HEK293 (cell line): Measurements from ENCODE around the gene CLEC4A.
"Not testable (repeated sequence)": the region's sequence is repeated elsewhere in the genome, so short reads cannot be mapped to it uniquely, and the experiment has no call there.

Experiments used
- CTCF ChIA-PET: fragments of 350-600 bp; formaldehyde crosslinking; extraction: SDS; loops from one replicate; lab custom pipeline; 2021; ENCODE audit warnings: antibody characterized with exemption; lab: Yijun Ruan, JAX
- POLR2A ChIA-PET: fragments of 300-600 bp; formaldehyde crosslinking; extraction: SDS; loops from one replicate; lab custom pipeline; 2020; ENCODE audit warnings: antibody characterized with exemption, inconsistent platforms; lab: Yijun Ruan, JAX
- H3K27ac ChIP-seq: fragments of 200-500 bp; sonication (Bioruptor generic); 2 replicates; pipeline ENCODE4 v1.5.1; 2014; ENCODE audit warnings: low read depth, low read length, control low read depth, inconsistent platforms; ENCODE audit errors: extremely low read depth
- H3K36me3 ChIP-seq, 2 experiments: fragments of 200-500 bp in 1 of 2; sonication (Bioruptor generic) in 1 of 2; 1 replicate in 1 of 2; 2 replicates in 1 of 2; pipeline ENCODE4 v1.5.1; 2014 to 2017; ENCODE audit warnings: inconsistent platforms in 2 of 2, low read length in 2 of 2; ENCODE audit not compliant: control insufficient read depth in 2 of 2, insufficient read depth in 1 of 2
- H3K4me1 ChIP-seq: fragments of 200-500 bp; sonication (Bioruptor generic); 2 replicates; pipeline ENCODE4 v1.5.1; 2014; ENCODE audit warnings: mild to moderate bottlenecking, low read length, inconsistent platforms; ENCODE audit not compliant: control insufficient read depth, insufficient read depth
- H3K4me3 ChIP-seq: 2 replicates; pipeline ENCODE4 v1.5.1; 2011; ENCODE audit warnings: low read depth, mild to moderate bottlenecking, control low read depth, low read length, moderate library complexity
- H3K9me3 ChIP-seq: fragments of 200-500 bp; sonication (Bioruptor generic); 2 replicates; pipeline ENCODE4 v1.5.1; 2014; ENCODE audit warnings: low read depth, low read length, inconsistent platforms; ENCODE audit not compliant: control insufficient read depth, insufficient read depth
- TF ChIP-seq, protein P1 (sequence below): fragments of 450-650 bp; formaldehyde crosslinking; IDR thresholded peaks from 2 replicates; pipeline ENCODE4 v1.5.1; 2016; ENCODE audit warnings: missing biosample characterization, missing genetic modification characterization

CLEC4A gene

GRCh38 chr12:8183346-8183745, 59.9 kb downstream of the CLEC4A start:
- H3K4me3 ChIP-seq, POLR2A ChIA-PET, H3K9me3 ChIP-seq, H3K4me1 ChIP-seq, H3K36me3 ChIP-seq, CTCF ChIA-PET, H3K27ac ChIP-seq: not testable (repeated sequence)

DNA sequence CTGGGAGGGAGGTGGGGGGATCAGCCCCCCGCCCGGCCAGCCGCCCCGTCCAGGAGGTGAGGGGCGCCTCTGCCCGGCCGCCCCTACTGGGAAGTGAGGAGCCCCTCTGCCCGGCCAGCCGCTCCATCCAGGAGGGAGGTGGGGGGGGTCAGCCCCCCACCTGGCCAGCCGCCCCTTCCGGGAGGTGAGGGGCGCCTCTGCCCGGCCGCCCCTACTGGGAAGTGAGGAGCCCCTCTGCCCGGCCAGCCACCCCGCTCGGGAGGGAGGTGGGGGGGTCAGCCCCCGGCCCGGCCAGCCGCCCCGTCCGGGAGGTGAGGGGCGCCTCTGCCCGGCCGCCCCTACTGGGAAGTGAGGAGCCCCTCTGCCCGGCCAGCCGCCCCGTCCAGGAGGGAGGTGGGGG, 60.8 kb downstream of the CLEC4A start:
- H3K4me1 ChIP-seq, POLR2A ChIA-PET, CTCF ChIA-PET: not testable (repeated sequence)

DNA sequence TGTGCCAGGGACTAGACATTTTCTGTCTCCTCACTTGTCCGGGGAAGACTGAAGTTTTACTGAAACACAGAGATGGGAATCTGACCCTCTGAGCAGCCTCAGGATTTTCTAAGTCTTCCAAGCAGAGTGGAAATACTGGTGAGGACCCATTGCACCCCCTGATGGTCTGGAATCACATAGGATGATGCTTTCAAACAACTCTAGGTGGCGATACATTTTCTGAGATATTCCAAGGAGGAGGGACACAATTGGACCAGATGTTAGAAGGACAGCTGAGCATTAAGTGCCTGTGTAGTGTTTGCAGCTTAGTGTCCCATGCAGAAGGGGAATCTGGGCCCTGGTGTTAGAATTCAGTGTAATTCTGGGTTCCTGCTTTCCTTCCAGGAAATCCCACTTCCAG, 64.7 kb downstream of the CLEC4A start:
- H3K27ac ChIP-seq, H3K4me1 ChIP-seq, POLR2A ChIA-PET, H3K9me3 ChIP-seq, CTCF ChIA-PET, H3K36me3 ChIP-seq, H3K4me3 ChIP-seq: not testable (repeated sequence)
- TF ChIP-seq, protein P1, sequence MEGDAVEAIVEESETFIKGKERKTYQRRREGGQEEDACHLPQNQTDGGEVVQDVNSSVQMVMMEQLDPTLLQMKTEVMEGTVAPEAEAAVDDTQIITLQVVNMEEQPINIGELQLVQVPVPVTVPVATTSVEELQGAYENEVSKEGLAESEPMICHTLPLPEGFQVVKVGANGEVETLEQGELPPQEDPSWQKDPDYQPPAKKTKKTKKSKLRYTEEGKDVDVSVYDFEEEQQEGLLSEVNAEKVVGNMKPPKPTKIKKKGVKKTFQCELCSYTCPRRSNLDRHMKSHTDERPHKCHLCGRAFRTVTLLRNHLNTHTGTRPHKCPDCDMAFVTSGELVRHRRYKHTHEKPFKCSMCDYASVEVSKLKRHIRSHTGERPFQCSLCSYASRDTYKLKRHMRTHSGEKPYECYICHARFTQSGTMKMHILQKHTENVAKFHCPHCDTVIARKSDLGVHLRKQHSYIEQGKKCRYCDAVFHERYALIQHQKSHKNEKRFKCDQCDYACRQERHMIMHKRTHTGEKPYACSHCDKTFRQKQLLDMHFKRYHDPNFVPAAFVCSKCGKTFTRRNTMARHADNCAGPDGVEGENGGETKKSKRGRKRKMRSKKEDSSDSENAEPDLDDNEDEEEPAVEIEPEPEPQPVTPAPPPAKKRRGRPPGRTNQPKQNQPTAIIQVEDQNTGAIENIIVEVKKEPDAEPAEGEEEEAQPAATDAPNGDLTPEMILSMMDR (tag by site-specific recombination) = peak; percentile 37

More for the DNA sequence above, 60.8 kb downstream of the CLEC4A start:
- H3K27ac ChIP-seq, H3K36me3 ChIP-seq, H3K9me3 ChIP-seq, H3K4me3 ChIP-seq: not testable (repeated sequence)
